ENCODE results near the gene CTIF.

The CTIF gene

GRCh38 chr18:48776156-48776555, 237.3 kb downstream of the CTIF start:
- DNase-seq (ENCODE audit: low read depth) = no peak

- DNase-seq (ENCODE audit: low read depth) = no peak
Measured at GRCh38 chr18:48776641-48777025, 237.8 kb downstream of the CTIF start.

GRCh38 chr18:48777026-48777743, 238.4 kb downstream of the CTIF start:
- DNase-seq (ENCODE audit: low read depth) = no peak

- no peak for DNase-seq (ENCODE audit: low read depth)
Measured at GRCh38 chr18:48777744-48778116, 238.9 kb downstream of the CTIF start.

- no peak for DNase-seq (ENCODE audit: low read depth)
Measured at GRCh38 chr18:48778344-48779011, 239.6 kb downstream of the CTIF start.

GRCh38 chr18:48779462-48779861, 240.6 kb downstream of the CTIF start:
- no peak for DNase-seq (ENCODE audit: low read depth)

- DNase-seq (ENCODE audit: low read depth) = no peak
Measured at GRCh38 chr18:48780201-48780912, 241.5 kb downstream of the CTIF start.

GRCh38 chr18:48780913-48781162, 242.0 kb downstream of the CTIF start:
- no peak for DNase-seq (ENCODE audit: low read depth)

GRCh38 chr18:48781163-48781987, 242.5 kb downstream of the CTIF start:
- no peak for DNase-seq (ENCODE audit: low read depth)

GRCh38 chr18:48781988-48782363, 243.1 kb downstream of the CTIF start:
- no peak for DNase-seq (ENCODE audit: low read depth)

- no peak for DNase-seq (ENCODE audit: low read depth)
Measured at GRCh38 chr18:48782381-48782861, 243.6 kb downstream of the CTIF start.

- no peak for DNase-seq (ENCODE audit: low read depth)
Measured at GRCh38 chr18:48783616-48784520, 245.0 kb downstream of the CTIF start.

- no peak for DNase-seq (ENCODE audit: low read depth)
Measured at GRCh38 chr18:48784656-48785055, 245.8 kb downstream of the CTIF start.

- no peak for DNase-seq (ENCODE audit: low read depth)
Measured at GRCh38 chr18:48785091-48785614, 246.3 kb downstream of the CTIF start.

- no peak for DNase-seq (ENCODE audit: low read depth)
Measured at GRCh38 chr18:48785736-48786454, 247.1 kb downstream of the CTIF start.

GRCh38 chr18:48786455-48787202, 247.8 kb downstream of the CTIF start:
- no peak for DNase-seq (ENCODE audit: low read depth)

- no peak for DNase-seq (ENCODE audit: low read depth)
Measured at GRCh38 chr18:48787203-48788151, 248.6 kb downstream of the CTIF start.

- DNase-seq (ENCODE audit: low read depth) = no peak
Measured at GRCh38 chr18:48788373-48788772, 249.5 kb downstream of the CTIF start.
